IPS DF 19.7 (cell line): ENCODE results near the gene PIGR.

ENCODE experiments used
- DNase-seq: peaks from one replicate; pipeline ENCODE4 v3.0.0-alpha.2; 2013; ENCODE audit warnings: low read depth, low spot score

PIGR gene

GRCh38 chr1:206911064-206911663 is 35.1 kb downstream of the PIGR start:
- DNase-seq = no peak

GRCh38 chr1:206909883-206910318 is 36.4 kb downstream of the PIGR start:
- no peak for DNase-seq

GRCh38 chr1:206909161-206909882 is 36.9 kb downstream of the PIGR start:
- DNase-seq = no peak

GRCh38 chr1:206908038-206908437 is 38.2 kb downstream of the PIGR start:
- no peak for DNase-seq

- no peak for DNase-seq
Observed at GRCh38 chr1:206907304-206907991, 38.8 kb downstream of the PIGR start.

GRCh38 chr1:206905295-206906164 is 40.7 kb downstream of the PIGR start:
- no peak for DNase-seq

- DNase-seq = no peak
Observed at GRCh38 chr1:206904423-206905142, 41.7 kb downstream of the PIGR start.

GRCh38 chr1:206903687-206904086 is 42.6 kb downstream of the PIGR start:
- DNase-seq = no peak

GRCh38 chr1:206902702-206903101 is 43.6 kb downstream of the PIGR start:
- DNase-seq = no peak

GRCh38 chr1:206901944-206902343 is 44.3 kb downstream of the PIGR start:
- no peak for DNase-seq

GRCh38 chr1:206900149-206900548 is 46.1 kb downstream of the PIGR start:
- DNase-seq = no peak

- DNase-seq = no peak
Observed at GRCh38 chr1:206899717-206900116, 46.5 kb downstream of the PIGR start.

GRCh38 chr1:206898915-206899431 is 47.3 kb downstream of the PIGR start:
- DNase-seq = no peak

- no peak for DNase-seq
Observed at GRCh38 chr1:206898089-206898914, 48.0 kb downstream of the PIGR start.

- no peak for DNase-seq
Observed at GRCh38 chr1:206897175-206897574, 49.1 kb downstream of the PIGR start, which contains the start of gene IL24. Gene IL24, plus strand, starts transcription at chr1:206897443. Its CDS starts 390 bp downstream, at chr1:206897833.

- no peak for DNase-seq
Observed at GRCh38 chr1:206896261-206896660, 50.0 kb downstream of the PIGR start.

- DNase-seq = no peak
Observed at GRCh38 chr1:206895837-206896242, 50.4 kb downstream of the PIGR start.

GRCh38 chr1:206895325-206895724 is 50.9 kb downstream of the PIGR start:
- DNase-seq = no peak

- no peak for DNase-seq
Observed at GRCh38 chr1:206893380-206893779, 52.9 kb downstream of the PIGR start.
